ENCODE results near the gene AUTS2.

The AUTS2 gene

GRCh38 chr7:70116244-70116643 is 518.0 kb downstream of the AUTS2 start:
- DNase-seq (ENCODE audit: low read depth, low spot score), result no peak

GRCh38 chr7:70116867-70117266 is 518.6 kb downstream of the AUTS2 start:
- no peak for DNase-seq (ENCODE audit: low read depth, low spot score)

GRCh38 chr7:70120851-70121250 is 522.6 kb downstream of the AUTS2 start:
- DNase-seq (ENCODE audit: low read depth, low spot score), result no peak

- DNase-seq (ENCODE audit: low read depth, low spot score), result no peak
Measured at GRCh38 chr7:70131817-70132216, 533.5 kb downstream of the AUTS2 start.

- DNase-seq (ENCODE audit: low read depth, low spot score), result no peak
Measured at GRCh38 chr7:70132226-70132851, 534.1 kb downstream of the AUTS2 start.

GRCh38 chr7:70132852-70133690 is 534.8 kb downstream of the AUTS2 start:
- no peak for DNase-seq (ENCODE audit: low read depth, low spot score)

GRCh38 chr7:70134029-70134770 is 535.9 kb downstream of the AUTS2 start:
- DNase-seq (ENCODE audit: low read depth, low spot score), result no peak

- DNase-seq (ENCODE audit: low read depth, low spot score), result no peak
Measured at GRCh38 chr7:70135656-70136055, 537.4 kb downstream of the AUTS2 start.

- DNase-seq (ENCODE audit: low read depth, low spot score), result no peak
Measured at GRCh38 chr7:70137126-70137525, 538.9 kb downstream of the AUTS2 start.

GRCh38 chr7:70142247-70142932 is 544.1 kb downstream of the AUTS2 start:
- DNase-seq (ENCODE audit: low read depth, low spot score), result no peak

GRCh38 chr7:70143075-70144044 is 545.1 kb downstream of the AUTS2 start:
- DNase-seq (ENCODE audit: low read depth, low spot score), result no peak

GRCh38 chr7:70148997-70149396 is 550.7 kb downstream of the AUTS2 start:
- DNase-seq (ENCODE audit: low read depth, low spot score), result no peak

GRCh38 chr7:70152313-70152712 is 554.0 kb downstream of the AUTS2 start:
- no peak for DNase-seq (ENCODE audit: low read depth, low spot score)

GRCh38 chr7:70153933-70154332 is 555.7 kb downstream of the AUTS2 start:
- DNase-seq (ENCODE audit: low read depth, low spot score), result no peak

GRCh38 chr7:70154521-70155180 is 556.4 kb downstream of the AUTS2 start:
- no peak for DNase-seq (ENCODE audit: low read depth, low spot score)

GRCh38 chr7:70156057-70156456 is 557.8 kb downstream of the AUTS2 start:
- DNase-seq (ENCODE audit: low read depth, low spot score), result no peak

- DNase-seq (ENCODE audit: low read depth, low spot score), result no peak
Measured at GRCh38 chr7:70159121-70159520, 560.8 kb downstream of the AUTS2 start.

GRCh38 chr7:70165477-70166170 is 567.3 kb downstream of the AUTS2 start:
- DNase-seq (ENCODE audit: low read depth, low spot score), result no peak

- DNase-seq (ENCODE audit: low read depth, low spot score), result no peak
Measured at GRCh38 chr7:70171369-70171920, 573.2 kb downstream of the AUTS2 start.
